OCI-LY3 (cell line): ENCODE results near the gene WNT9B.

Source experiments
- EZH2phosphoT487 ChIP-seq: fragments of 200-600 bp; shearing (Covaris generic); IDR thresholded peaks from 2 replicates; pipeline ENCODE4 v1.6.1; 2018; ENCODE audit warnings: antibody characterized with exemption, mixed run types, low read depth
- TF ChIP-seq, protein P1 (sequence below): fragments of 200-600, 300-600 bp; sonication (generic); IDR thresholded peaks from 2 replicates; pipeline ENCODE4 v1.5.1; 2014; ENCODE audit warnings: antibody characterized with exemption, low read length, low read depth

DNA sequence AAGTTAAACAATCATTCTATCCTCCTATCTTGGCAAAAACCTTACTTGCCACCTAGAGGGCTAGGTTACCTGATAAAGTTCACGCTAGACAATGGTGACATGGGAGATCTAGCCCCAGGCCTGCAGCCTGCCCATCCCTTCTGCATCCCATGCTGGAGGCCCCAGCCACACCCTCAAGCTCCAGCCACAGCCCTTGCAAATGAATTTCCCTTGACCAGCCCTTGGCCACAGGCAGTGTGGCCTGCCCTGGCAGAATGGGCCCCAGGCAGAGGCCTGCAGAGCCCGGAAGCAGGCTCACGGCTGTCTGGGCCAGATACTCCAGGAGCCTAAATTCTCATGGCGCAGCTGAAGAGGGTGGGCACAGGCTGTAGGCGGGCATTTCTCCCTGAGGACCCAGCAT, 47.8 kb upstream of the WNT9B start:
- TF ChIP-seq EZH2phosphoT487, result no peak
- TF ChIP-seq, protein P1, sequence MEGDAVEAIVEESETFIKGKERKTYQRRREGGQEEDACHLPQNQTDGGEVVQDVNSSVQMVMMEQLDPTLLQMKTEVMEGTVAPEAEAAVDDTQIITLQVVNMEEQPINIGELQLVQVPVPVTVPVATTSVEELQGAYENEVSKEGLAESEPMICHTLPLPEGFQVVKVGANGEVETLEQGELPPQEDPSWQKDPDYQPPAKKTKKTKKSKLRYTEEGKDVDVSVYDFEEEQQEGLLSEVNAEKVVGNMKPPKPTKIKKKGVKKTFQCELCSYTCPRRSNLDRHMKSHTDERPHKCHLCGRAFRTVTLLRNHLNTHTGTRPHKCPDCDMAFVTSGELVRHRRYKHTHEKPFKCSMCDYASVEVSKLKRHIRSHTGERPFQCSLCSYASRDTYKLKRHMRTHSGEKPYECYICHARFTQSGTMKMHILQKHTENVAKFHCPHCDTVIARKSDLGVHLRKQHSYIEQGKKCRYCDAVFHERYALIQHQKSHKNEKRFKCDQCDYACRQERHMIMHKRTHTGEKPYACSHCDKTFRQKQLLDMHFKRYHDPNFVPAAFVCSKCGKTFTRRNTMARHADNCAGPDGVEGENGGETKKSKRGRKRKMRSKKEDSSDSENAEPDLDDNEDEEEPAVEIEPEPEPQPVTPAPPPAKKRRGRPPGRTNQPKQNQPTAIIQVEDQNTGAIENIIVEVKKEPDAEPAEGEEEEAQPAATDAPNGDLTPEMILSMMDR, result no peak
